ENCODE measurements around the gene ZBTB12.

ZBTB12 gene

DNA sequence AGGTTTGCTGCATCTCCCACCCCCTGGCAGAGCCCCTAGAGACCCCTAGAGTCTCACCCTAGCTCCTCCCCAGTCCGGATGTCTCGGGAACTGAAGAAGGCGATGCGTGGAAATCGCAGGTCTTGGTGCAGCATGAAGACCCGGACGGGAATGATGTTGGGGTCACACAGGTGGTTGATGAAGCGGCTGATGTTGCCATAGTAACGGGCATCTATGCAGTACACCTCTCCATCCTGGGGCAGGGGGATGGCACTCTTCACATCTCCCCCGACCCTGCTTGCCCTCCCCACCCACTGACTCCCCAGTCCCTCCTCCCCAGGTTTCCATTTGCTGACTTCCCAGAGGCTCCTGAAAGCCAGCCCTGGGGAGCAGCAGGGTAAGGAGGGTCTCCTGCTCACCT lies 21.3 kb downstream of the ZBTB12 start:
- Mint-ChIP-seq H3K36me3 (ENCODE audit: low read depth) (peaks cover 33% of the 10 kb centered on the region), H3K27ac (no peak overlapping the region), H3K9me3 (no peaks in the 10 kb centered on the region), H3K4me1 (ENCODE audit: low read depth) (peaks cover 1% of the 10 kb centered on the region), H3K27me3 (ENCODE audit: low read depth) (no peaks in the 10 kb centered on the region), H3K4me3 (no peak overlapping the region)
- DNase-seq (ENCODE audit: low spot score), result no peak

- no peaks in the 10 kb centered on the region for H3K9me3 Mint-ChIP-seq
- H3K27ac Mint-ChIP-seq, result no peak overlapping the region
- no peak for DNase-seq (ENCODE audit: low spot score)
- no peaks in the 10 kb centered on the region for H3K27me3 Mint-ChIP-seq (ENCODE audit: low read depth)
- H3K36me3 Mint-ChIP-seq (ENCODE audit: low read depth), result peaks cover 30% of the 10 kb centered on the region
- peaks cover 1% of the 10 kb centered on the region for H3K4me1 Mint-ChIP-seq (ENCODE audit: low read depth)
- H3K4me3 Mint-ChIP-seq, result no peak overlapping the region
Measured at GRCh38 chr6:31879901-31880300, 22.0 kb downstream of the ZBTB12 start.

DNA sequence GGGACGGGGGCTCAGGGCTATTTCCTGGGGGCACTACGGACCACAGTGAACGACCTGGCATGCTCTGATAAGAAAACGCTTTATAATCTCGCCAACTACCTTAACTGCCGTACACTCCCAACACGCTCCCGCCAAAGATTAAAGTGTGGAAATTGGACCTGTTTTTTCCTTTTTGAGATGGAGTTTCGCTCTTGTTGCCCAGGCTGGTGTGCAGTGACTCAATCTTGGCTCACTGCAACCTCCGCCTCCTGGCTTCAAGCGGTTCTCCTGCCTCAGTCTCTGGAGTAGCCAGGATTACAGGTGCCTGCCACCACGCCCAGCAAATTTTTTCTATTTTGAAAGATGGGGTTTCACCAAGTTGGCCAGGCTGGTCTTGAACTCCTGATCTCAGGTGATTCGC lies 22.7 kb downstream of the ZBTB12 start:
- Mint-ChIP-seq H3K4me3 (no peak overlapping the region), H3K36me3 (ENCODE audit: low read depth) (peaks cover 29% of the 10 kb centered on the region), H3K27me3 (ENCODE audit: low read depth) (no peaks in the 10 kb centered on the region), H3K9me3 (no peaks in the 10 kb centered on the region), H3K27ac (no peak overlapping the region), H3K4me1 (ENCODE audit: low read depth) (peaks cover 1% of the 10 kb centered on the region)
- DNase-seq (ENCODE audit: low spot score), result no peak

DNA sequence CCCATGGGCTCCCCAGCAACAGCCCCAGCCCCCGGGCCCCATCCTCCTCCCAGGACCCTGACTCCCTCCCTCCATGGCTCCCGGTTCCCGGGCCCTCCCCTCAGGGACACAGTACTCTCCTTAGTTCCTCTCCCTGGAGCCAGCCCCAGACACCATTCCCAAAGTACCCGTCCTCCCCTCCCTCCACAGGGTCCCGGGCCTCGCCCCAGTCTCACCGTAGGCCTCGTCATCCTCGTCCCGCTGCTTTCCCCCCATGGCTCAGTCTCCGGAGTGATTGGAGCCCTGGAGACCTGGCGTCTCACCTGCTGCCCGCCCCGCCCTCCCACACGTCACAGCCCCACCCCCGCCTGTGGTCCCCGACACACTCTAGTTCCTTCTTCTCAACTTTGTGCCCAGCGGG lies 23.2 kb downstream of the ZBTB12 start, which contains the start of gene SLC44A4:
Gene SLC44A4, minus strand, starts transcription at position 272 of the 400 bp plus-strand sequence. Its CDS starts 17 bp downstream, at position 255.
- Mint-ChIP-seq H3K27ac (no peak within 1 kb of the TSS), H3K9me3 (no peaks in the 10 kb centered on the region), H3K4me1 (ENCODE audit: low read depth) (peaks cover 1% of the 10 kb centered on the region), H3K27me3 (ENCODE audit: low read depth) (no peaks in the 10 kb centered on the region), H3K36me3 (ENCODE audit: low read depth) (peaks cover 24% of the 10 kb centered on the region), H3K4me3 (no peak within 1 kb of the TSS)
- DNase-seq (ENCODE audit: low spot score), result no peak

GRCh38 chr6:31878222-31878621 lies 23.7 kb downstream of the ZBTB12 start:
- H3K27me3 Mint-ChIP-seq (ENCODE audit: low read depth), result no peaks in the 10 kb centered on the region
- no peak overlapping the region for H3K27ac Mint-ChIP-seq
- no peaks in the 10 kb centered on the region for H3K9me3 Mint-ChIP-seq
- H3K4me1 Mint-ChIP-seq (ENCODE audit: low read depth), result peaks cover 1% of the 10 kb centered on the region
- DNase-seq (ENCODE audit: low spot score), result no peak
- H3K36me3 Mint-ChIP-seq (ENCODE audit: low read depth), result peaks cover 22% of the 10 kb centered on the region
- no peak overlapping the region for H3K4me3 Mint-ChIP-seq

DNA sequence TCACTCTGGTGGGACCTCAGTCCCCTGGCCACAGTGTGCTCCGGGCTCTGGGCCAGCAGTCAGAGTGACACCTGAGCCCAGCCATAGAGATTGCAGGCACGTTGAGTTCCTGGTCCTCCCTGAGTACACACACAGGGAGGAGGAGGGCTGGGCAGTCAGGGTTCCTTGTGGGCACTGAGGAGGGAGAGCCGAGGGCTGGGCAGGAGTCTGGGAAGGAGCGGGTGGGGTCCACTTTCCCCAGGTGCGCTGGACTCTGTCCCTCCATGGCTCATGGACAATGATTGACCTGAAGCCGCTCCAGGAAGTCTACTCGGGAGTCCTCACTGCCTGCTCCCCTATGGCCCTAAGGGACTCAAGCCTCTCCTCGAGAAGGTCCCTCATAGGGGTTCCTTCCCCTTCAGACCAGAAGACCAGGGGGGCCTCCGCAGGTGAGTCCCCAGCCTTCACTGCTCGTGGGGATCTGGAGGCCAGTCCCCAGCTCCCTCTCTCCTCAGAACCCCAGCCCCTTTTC lies 24.2 kb downstream of the ZBTB12 start:
- no peak overlapping the region for H3K27ac Mint-ChIP-seq
- H3K27me3 Mint-ChIP-seq (ENCODE audit: low read depth), result no peaks in the 10 kb centered on the region
- no peaks in the 10 kb centered on the region for H3K9me3 Mint-ChIP-seq
- DNase-seq (ENCODE audit: low spot score), result no peak
- H3K4me3 Mint-ChIP-seq, result no peak overlapping the region
- peaks cover 1% of the 10 kb centered on the region for H3K4me1 Mint-ChIP-seq (ENCODE audit: low read depth)
- peaks cover 22% of the 10 kb centered on the region for H3K36me3 Mint-ChIP-seq (ENCODE audit: low read depth)

- Mint-ChIP-seq H3K27ac (no peak overlapping the region), H3K4me1 (ENCODE audit: low read depth) (peaks cover 1% of the 10 kb centered on the region), H3K27me3 (ENCODE audit: low read depth) (no peaks in the 10 kb centered on the region), H3K4me3 (no peak overlapping the region), H3K9me3 (no peaks in the 10 kb centered on the region), H3K36me3 (ENCODE audit: low read depth) (peaks cover 19% of the 10 kb centered on the region)
- DNase-seq (ENCODE audit: low spot score), result no peak
Measured at GRCh38 chr6:31877125-31877650, 24.7 kb downstream of the ZBTB12 start.

- no peak for DNase-seq (ENCODE audit: low spot score)
- no peaks in the 10 kb centered on the region for H3K9me3 Mint-ChIP-seq
- peaks cover 1% of the 10 kb centered on the region for H3K4me1 Mint-ChIP-seq (ENCODE audit: low read depth)
- H3K27me3 Mint-ChIP-seq (ENCODE audit: low read depth), result peaks cover 3% of the 10 kb centered on the region
- H3K27ac Mint-ChIP-seq, result no peak overlapping the region
- H3K36me3 Mint-ChIP-seq (ENCODE audit: low read depth), result peaks cover 15% of the 10 kb centered on the region
- H3K4me3 Mint-ChIP-seq, result no peak overlapping the region
Measured at GRCh38 chr6:31876357-31876756, 25.5 kb downstream of the ZBTB12 start.

GRCh38 chr6:31875877-31876276 lies 26.0 kb downstream of the ZBTB12 start:
- H3K36me3 Mint-ChIP-seq (ENCODE audit: low read depth), result peaks cover 10% of the 10 kb centered on the region
- peaks cover 3% of the 10 kb centered on the region for H3K27me3 Mint-ChIP-seq (ENCODE audit: low read depth)
- H3K9me3 Mint-ChIP-seq, result no peaks in the 10 kb centered on the region
- H3K27ac Mint-ChIP-seq, result no peak overlapping the region
- H3K4me3 Mint-ChIP-seq, result no peak overlapping the region
- no peak for DNase-seq (ENCODE audit: low spot score)
- peaks cover 6% of the 10 kb centered on the region for H3K4me1 Mint-ChIP-seq (ENCODE audit: low read depth)

- H3K36me3 Mint-ChIP-seq (ENCODE audit: low read depth), result peaks cover 5% of the 10 kb centered on the region
- no peak for DNase-seq (ENCODE audit: low spot score)
- H3K4me1 Mint-ChIP-seq (ENCODE audit: low read depth), result peaks cover 6% of the 10 kb centered on the region
- H3K4me3 Mint-ChIP-seq, result no peak overlapping the region
- H3K9me3 Mint-ChIP-seq, result no peaks in the 10 kb centered on the region
- H3K27ac Mint-ChIP-seq, result no peak overlapping the region
- H3K27me3 Mint-ChIP-seq (ENCODE audit: low read depth), result peaks cover 3% of the 10 kb centered on the region
Measured at GRCh38 chr6:31874836-31875572, 26.9 kb downstream of the ZBTB12 start.

GRCh38 chr6:31874084-31874670 lies 27.7 kb downstream of the ZBTB12 start:
- no peak overlapping the region for H3K27ac Mint-ChIP-seq
- H3K4me1 Mint-ChIP-seq (ENCODE audit: low read depth), result peaks cover 6% of the 10 kb centered on the region
- peaks cover 3% of the 10 kb centered on the region for H3K27me3 Mint-ChIP-seq (ENCODE audit: low read depth)
- H3K36me3 Mint-ChIP-seq (ENCODE audit: low read depth), result no peaks in the 10 kb centered on the region
- no peaks in the 10 kb centered on the region for H3K9me3 Mint-ChIP-seq
- H3K4me3 Mint-ChIP-seq, result no peak overlapping the region
- DNase-seq (ENCODE audit: low spot score), result no peak

DNA sequence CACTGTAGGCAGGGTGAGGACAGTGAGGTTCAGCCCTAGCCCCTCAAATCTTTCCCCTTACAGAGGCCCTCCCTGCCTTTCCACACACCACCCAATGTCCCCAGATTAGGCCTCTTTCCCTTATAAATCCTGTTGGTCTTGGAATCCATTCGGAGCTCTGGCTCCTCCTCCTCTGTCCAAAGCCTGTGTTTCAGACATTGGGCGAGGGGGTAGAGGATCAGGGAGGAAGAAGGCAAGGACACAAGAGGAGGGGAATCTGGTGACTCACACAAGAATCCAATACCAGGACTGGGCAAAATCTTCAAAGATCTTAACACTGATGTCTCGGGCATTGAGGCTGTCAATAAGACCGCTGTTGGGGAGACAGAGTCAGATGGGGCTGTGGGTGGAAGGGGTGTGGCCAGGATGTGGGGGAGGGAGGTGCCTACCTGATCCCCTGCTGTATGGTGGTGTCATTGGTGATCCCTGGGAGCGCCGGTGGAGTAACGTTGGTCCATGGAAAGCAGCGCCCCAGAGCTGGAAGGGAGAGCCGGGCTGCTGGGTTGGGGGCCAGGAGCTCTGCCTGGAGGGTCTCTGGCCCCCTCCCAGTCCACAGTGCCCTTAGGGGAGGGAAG lies 30.7 kb downstream of the ZBTB12 start:
- peaks cover 3% of the 10 kb centered on the region for H3K27me3 Mint-ChIP-seq (ENCODE audit: low read depth)
- no peaks in the 10 kb centered on the region for H3K9me3 Mint-ChIP-seq
- no peaks in the 10 kb centered on the region for H3K36me3 Mint-ChIP-seq (ENCODE audit: low read depth)
- DNase-seq (ENCODE audit: low spot score), result no peak
- peaks cover 6% of the 10 kb centered on the region for H3K4me1 Mint-ChIP-seq (ENCODE audit: low read depth)
- H3K4me3 Mint-ChIP-seq, result no peak overlapping the region
- H3K27ac Mint-ChIP-seq, result no peak overlapping the region

DNA sequence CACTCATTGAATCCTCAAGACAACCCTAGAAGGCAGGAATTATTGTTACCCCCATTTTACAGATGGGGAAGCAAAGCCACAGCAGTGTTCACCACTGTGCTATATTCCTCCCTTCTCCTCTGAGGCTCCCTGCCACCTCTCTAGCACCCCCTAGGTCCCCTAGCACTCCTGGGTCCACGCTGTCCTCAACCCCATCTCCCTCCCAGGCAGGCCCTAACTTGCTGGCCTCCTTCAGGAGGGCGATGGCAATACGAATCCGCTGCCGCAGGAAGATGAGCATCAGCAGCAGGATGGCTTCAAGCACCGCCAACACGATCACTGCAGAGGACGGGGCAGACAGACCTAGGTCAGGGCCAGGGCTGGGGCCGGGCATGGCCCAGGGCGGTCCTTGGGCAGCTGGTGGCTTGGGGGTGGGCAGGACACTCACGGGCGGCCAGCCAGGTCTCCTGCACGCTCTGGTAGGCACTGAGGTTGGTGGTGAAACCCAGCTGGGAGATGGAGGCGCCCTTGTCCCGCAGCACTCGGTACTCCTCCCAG lies 31.4 kb downstream of the ZBTB12 start:
- H3K9me3 Mint-ChIP-seq, result no peaks in the 10 kb centered on the region
- peaks cover 5% of the 10 kb centered on the region for H3K4me1 Mint-ChIP-seq (ENCODE audit: low read depth)
- DNase-seq (ENCODE audit: low spot score), result no peak
- H3K36me3 Mint-ChIP-seq (ENCODE audit: low read depth), result no peaks in the 10 kb centered on the region
- H3K27ac Mint-ChIP-seq, result no peak overlapping the region
- peaks cover 3% of the 10 kb centered on the region for H3K27me3 Mint-ChIP-seq (ENCODE audit: low read depth)
- H3K4me3 Mint-ChIP-seq, result no peak overlapping the region

GRCh38 chr6:31869343-31869742 lies 32.5 kb downstream of the ZBTB12 start:
- Mint-ChIP-seq H3K4me3 (no peak overlapping the region), H3K36me3 (ENCODE audit: low read depth) (no peaks in the 10 kb centered on the region), H3K4me1 (ENCODE audit: low read depth) (peaks cover 9% of the 10 kb centered on the region), H3K9me3 (no peaks in the 10 kb centered on the region), H3K27me3 (ENCODE audit: low read depth) (peaks cover 3% of the 10 kb centered on the region), H3K27ac (no peak overlapping the region)
- no peak for DNase-seq (ENCODE audit: low spot score)

Data from T-helper 2 cell treated with Interferon-gamma antibody and Interleukin-4, amounts not matched to agents 5 μg/mL and 100 μg/mL, for 36 hours (primary cell).